Measurements from ENCODE around the gene LIAS. TPM values are rescaled to one million over a fixed set of nuclear protein-coding genes. Genes with fewer than 3 reads are reported as not detected.
A peak's percentile ranks its signal among the peaks of the same experiment; 100 is the strongest.
"Not testable (repeated sequence)": the region's sequence is repeated elsewhere in the genome, so short reads cannot be mapped to it uniquely, and the experiment has no call there.

The LIAS gene
- total RNA-seq (10 to 100 TPM; 14.5 to 27.8 (median 16.4) TPM), polyA plus RNA-seq (10 to 100 TPM; 12.5 to 16.4 TPM), total RNA-seq (21.7 reads per million, percentile 52 among the genes with 10 or more reads in this experiment)

- no peaks in the 10 kb centered on the region for H3K9me3 ChIP-seq (ENCODE audit: control insufficient read depth in 2 of 3, low read length in 3 of 3)
- peaks cover 4 to 45% (median 33%) of the 10 kb centered on the region in 5 donors for H3K36me3 Mint-ChIP-seq
Observed at GRCh38 chr4:39458505-39459300, at the start of gene LIAS, which contains the start of gene RPL9. Gene LIAS, plus strand, starts transcription at chr4:39459056. Its CDS starts 62 bp downstream, at chr4:39459118. Gene RPL9, minus strand, starts transcription at chr4:39458922. Its CDS starts 483 bp downstream, at chr4:39458439.

GRCh38 chr4:39410415-39410814, 48.4 kb upstream of the LIAS start:
- Mint-ChIP-seq H3K9me3 (no peaks in the 10 kb centered on the region), H3K4me3 (no peak overlapping the region), H3K27ac (no peak overlapping the region), H3K36me3 (no peaks in the 10 kb centered on the region), H3K4me1 (no peaks in the 10 kb centered on the region), H3K27me3 (peaks cover 0 to 10% (median 0%) of the 10 kb centered on the region in 5 donors)
- Histone ChIP-seq H3K27ac (ENCODE audit: low read depth, low read length) (no peak overlapping the region), H3K36me3 (ENCODE audit: control insufficient read depth in 2 of 3, insufficient read depth in 3 of 3, low read length in 3 of 3) (no peaks in the 10 kb centered on the region), H3K4me3 (ENCODE audit: low read length) (no peak overlapping the region), H3K9me3 (ENCODE audit: control insufficient read depth in 2 of 3, low read length in 3 of 3) (no peaks in the 10 kb centered on the region), H3K4me1 (ENCODE audit: control insufficient read depth in 2 of 2, insufficient read depth in 2 of 2, low read length in 2 of 2) (no peaks in the 10 kb centered on the region), H3K27me3 (ENCODE audit: control insufficient read depth in 2 of 2, insufficient read depth in 2 of 2, low read length in 2 of 2) (no peaks in the 10 kb centered on the region)
- ChIA-PET POLR2A (interaction anchor here (0.7 kb wide), 1 partner anchor 8 kb away, joined by 4 read pairs; no protein-coding TSS in a partner anchor), CTCF (interaction anchor here (1.0 kb wide), 1 partner anchor 507 kb away, joined by 3 read pairs; no protein-coding TSS in a partner anchor)
- DNase-seq: no peak
- intact Hi-C loops (cut with micrococcal nuclease): loop anchor here in 1 of 2 donors (1.0 to 5.0 kb wide), 2 partner anchors 508 to 653 kb away; no protein-coding TSS in a partner anchor
- ATAC-seq: no peak

More at GRCh38 chr4:39458505-39459300, at the start of gene LIAS, which contains the start of gene RPL9:
- ATAC-seq (peak; percentile 93), DNase-seq (peak; percentile 80 to 96 (median 92))
- H3K4me1 Mint-ChIP-seq: peaks cover 8 to 60% (median 47%) of the 10 kb centered on the region in 7 donors
- Histone ChIP-seq H3K27ac (ENCODE audit: low read depth, low read length) (peak within 1 kb of the TSS; percentile 95), H3K36me3 (ENCODE audit: control insufficient read depth in 2 of 3, insufficient read depth in 3 of 3, low read length in 3 of 3) (peaks cover 8 to 46% (median 28%) of the 10 kb centered on the region in 3 experiments), H3K4me3 (ENCODE audit: low read length) (peak within 1 kb of the TSS; percentile 85), H3K27me3 (ENCODE audit: control insufficient read depth in 2 of 2, insufficient read depth in 2 of 2, low read length in 2 of 2) (no peaks in the 10 kb centered on the region), H3K4me1 (ENCODE audit: control insufficient read depth in 2 of 2, insufficient read depth in 2 of 2, low read length in 2 of 2) (peaks cover 17 to 19% of the 10 kb centered on the region in 2 donors)
- ChIA-PET CTCF (interaction anchor here (0.8 to 1.3 kb wide), 2 partner anchors 10 to 11 kb away, joined by 3 to 6 read pairs; no protein-coding TSS in a partner anchor), POLR2A (interaction anchor here (0.6 to 3.0 kb wide), 26 partner anchors 8 to 746 kb away, joined by 3 to 29 read pairs (median 4); partner anchors contain the start of genes N4BP2, RFC1, SMIM14 and UBE2K)
- H3K27ac Mint-ChIP-seq: peak within 1 kb of the TSS; percentile 98 to 100 (median 99)
- peaks cover 0 to 2% (median 0%) of the 10 kb centered on the region in 5 donors for H3K27me3 Mint-ChIP-seq
- H3K4me3 Mint-ChIP-seq: peak within 1 kb of the TSS; percentile 92 to 99 (median 96)
- H3K9me3 Mint-ChIP-seq: peaks cover 0 to 6% (median 0%) of the 10 kb centered on the region in 11 donors
- intact Hi-C loops (cut with micrococcal nuclease): loop anchor here (1.0 to 10.0 kb wide), 16 partner anchors 10 to 1771 kb away; partner anchors contain the start of genes N4BP2 (in 2 of the 2), PDS5A (in 2 of the 2), RFC1 (in 2 of the 2) and UBE2K (in 2 of the 2)

GRCh38 chr4:39411561-39411960, 47.3 kb upstream of the LIAS start:
- H3K9me3 ChIP-seq (ENCODE audit: control insufficient read depth in 2 of 3, low read length in 3 of 3); H3K27ac Mint-ChIP-seq; DNase-seq; H3K27me3 Mint-ChIP-seq; H3K4me1 Mint-ChIP-seq; H3K36me3 ChIP-seq (ENCODE audit: control insufficient read depth in 2 of 3, insufficient read depth in 3 of 3, low read length in 3 of 3); H3K9me3 Mint-ChIP-seq; H3K4me3 Mint-ChIP-seq; H3K36me3 Mint-ChIP-seq; H3K4me3 ChIP-seq (ENCODE audit: low read length); ATAC-seq; H3K27me3 ChIP-seq (ENCODE audit: control insufficient read depth in 2 of 2, insufficient read depth in 2 of 2, low read length in 2 of 2); H3K27ac ChIP-seq (ENCODE audit: low read depth, low read length); H3K4me1 ChIP-seq (ENCODE audit: control insufficient read depth in 2 of 2, insufficient read depth in 2 of 2, low read length in 2 of 2); POLR2A ChIA-PET: not testable (repeated sequence)
- CTCF ChIA-PET: interaction anchor here (0.7 kb wide), 1 partner anchor 214 kb away, joined by 3 read pairs; no protein-coding TSS in a partner anchor
- intact Hi-C loops (cut with micrococcal nuclease): loop anchor here in 1 of 2 donors (5.0 kb wide), 1 partner anchor 654 kb away; no protein-coding TSS in a partner anchor

GRCh38 chr4:39415678-39416283, 43.1 kb upstream of the LIAS start:
- no peak overlapping the region for H3K4me3 ChIP-seq (ENCODE audit: low read length)

GRCh38 chr4:39422247-39422646, 36.6 kb upstream of the LIAS start:
- no peaks in the 10 kb centered on the region for H3K4me1 Mint-ChIP-seq
- CTCF ChIA-PET: interaction anchor here (0.7 kb wide), 1 partner anchor 691 kb away, joined by 7 read pairs; no protein-coding TSS in a partner anchor
- Histone ChIP-seq H3K27me3 (ENCODE audit: control insufficient read depth in 2 of 2, insufficient read depth in 2 of 2, low read length in 2 of 2) (no peaks in the 10 kb centered on the region), H3K36me3 (ENCODE audit: control insufficient read depth in 2 of 3, insufficient read depth in 3 of 3, low read length in 3 of 3) (no peaks in the 10 kb centered on the region), H3K4me1 (ENCODE audit: control insufficient read depth in 2 of 2, insufficient read depth in 2 of 2, low read length in 2 of 2) (no peaks in the 10 kb centered on the region), H3K4me3 (ENCODE audit: low read length) (no peak overlapping the region), H3K9me3 (ENCODE audit: control insufficient read depth in 2 of 3, low read length in 3 of 3) (no peaks in the 10 kb centered on the region), H3K27ac (ENCODE audit: low read depth, low read length) (no peak overlapping the region)
- H3K27me3 Mint-ChIP-seq: peaks cover 0 to 9% (median 0%) of the 10 kb centered on the region in 5 donors
- no peak overlapping the region for H3K4me3 Mint-ChIP-seq
- H3K9me3 Mint-ChIP-seq: no peaks in the 10 kb centered on the region
- ATAC-seq (no peak), DNase-seq (no peak)
- POLR2A ChIA-PET: no interaction called here
- H3K36me3 Mint-ChIP-seq: no peaks in the 10 kb centered on the region
- intact Hi-C loops (cut with micrococcal nuclease): no loop called here
- H3K27ac Mint-ChIP-seq: no peak overlapping the region

More at GRCh38 chr4:39415678-39416283, 43.1 kb upstream of the LIAS start:
- Mint-ChIP-seq H3K9me3 (no peaks in the 10 kb centered on the region), H3K27ac (no peak overlapping the region), H3K4me1 (no peaks in the 10 kb centered on the region), H3K27me3 (peaks cover 0 to 9% (median 0%) of the 10 kb centered on the region in 5 donors), H3K4me3 (no peak overlapping the region), H3K36me3 (no peaks in the 10 kb centered on the region)
- intact Hi-C loops (cut with micrococcal nuclease): no loop called here
- ATAC-seq (no peak), DNase-seq (no peak)
- no peaks in the 10 kb centered on the region for H3K36me3 ChIP-seq (ENCODE audit: control insufficient read depth in 2 of 3, insufficient read depth in 3 of 3, low read length in 3 of 3)
- POLR2A ChIA-PET: interaction anchor here (0.5 kb wide), 1 partner anchor 533 kb away, joined by 3 read pairs; no protein-coding TSS in a partner anchor
- no peak overlapping the region for H3K27ac ChIP-seq (ENCODE audit: low read depth, low read length)
- H3K9me3 ChIP-seq (ENCODE audit: control insufficient read depth in 2 of 3, low read length in 3 of 3): no peaks in the 10 kb centered on the region
- CTCF ChIA-PET: interaction anchor here (0.7 kb wide), 1 partner anchor 31 kb away, joined by 3 read pairs; no protein-coding TSS in a partner anchor
- H3K27me3 ChIP-seq (ENCODE audit: control insufficient read depth in 2 of 2, insufficient read depth in 2 of 2, low read length in 2 of 2): peaks cover 0 to 2% of the 10 kb centered on the region in 2 donors
- no peaks in the 10 kb centered on the region for H3K4me1 ChIP-seq (ENCODE audit: control insufficient read depth in 2 of 2, insufficient read depth in 2 of 2, low read length in 2 of 2)

GRCh38 chr4:39425297-39425696, 33.6 kb upstream of the LIAS start:
- H3K9me3 Mint-ChIP-seq; H3K4me1 Mint-ChIP-seq; H3K27ac Mint-ChIP-seq; POLR2A ChIA-PET; ATAC-seq; CTCF ChIA-PET; H3K27me3 ChIP-seq (ENCODE audit: control insufficient read depth in 2 of 2, insufficient read depth in 2 of 2, low read length in 2 of 2); H3K4me3 ChIP-seq (ENCODE audit: low read length); intact Hi-C loops (cut with micrococcal nuclease); H3K27ac ChIP-seq (ENCODE audit: low read depth, low read length); DNase-seq; H3K4me1 ChIP-seq (ENCODE audit: control insufficient read depth in 2 of 2, insufficient read depth in 2 of 2, low read length in 2 of 2); H3K27me3 Mint-ChIP-seq; H3K4me3 Mint-ChIP-seq; H3K9me3 ChIP-seq (ENCODE audit: control insufficient read depth in 2 of 3, low read length in 3 of 3); H3K36me3 Mint-ChIP-seq; H3K36me3 ChIP-seq (ENCODE audit: control insufficient read depth in 2 of 3, insufficient read depth in 3 of 3, low read length in 3 of 3): not testable (repeated sequence)
